Middle frontal gyrus (tissue), 1 donor: Measurements from ENCODE around the gene CCDC120.

Experiments used
- DNase-seq: peaks from one replicate; pipeline ENCODE4 v3.0.0-alpha.2; 2015; ENCODE audit warnings: low spot score; ENCODE audit errors: extremely low spot score

Gene CCDC120

GRCh38 chrX:49061916-49062315, 3.1 kb downstream of the CCDC120 start:
- no peak for DNase-seq

DNA sequence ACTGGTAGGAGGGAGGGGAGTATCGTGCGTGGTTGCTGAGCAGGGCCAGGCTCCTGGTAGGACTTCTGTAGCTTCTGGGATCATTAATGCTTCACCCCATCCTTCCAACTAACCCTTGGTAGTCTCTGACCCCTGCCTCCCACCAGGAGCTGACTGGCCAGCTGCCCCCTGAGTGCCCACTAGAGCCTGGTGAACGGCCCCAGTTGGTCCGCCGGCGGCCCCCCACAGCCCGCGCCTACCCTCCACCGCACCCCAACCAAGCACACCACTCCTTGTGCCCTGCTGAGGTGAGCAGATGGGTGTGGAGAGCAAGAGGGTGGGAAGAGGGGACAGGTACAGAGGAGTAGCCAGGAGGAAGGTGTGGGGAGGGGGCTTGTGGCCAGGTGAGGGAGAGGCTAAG, 4.9 kb downstream of the CCDC120 start:
- DNase-seq, result no peak

DNA sequence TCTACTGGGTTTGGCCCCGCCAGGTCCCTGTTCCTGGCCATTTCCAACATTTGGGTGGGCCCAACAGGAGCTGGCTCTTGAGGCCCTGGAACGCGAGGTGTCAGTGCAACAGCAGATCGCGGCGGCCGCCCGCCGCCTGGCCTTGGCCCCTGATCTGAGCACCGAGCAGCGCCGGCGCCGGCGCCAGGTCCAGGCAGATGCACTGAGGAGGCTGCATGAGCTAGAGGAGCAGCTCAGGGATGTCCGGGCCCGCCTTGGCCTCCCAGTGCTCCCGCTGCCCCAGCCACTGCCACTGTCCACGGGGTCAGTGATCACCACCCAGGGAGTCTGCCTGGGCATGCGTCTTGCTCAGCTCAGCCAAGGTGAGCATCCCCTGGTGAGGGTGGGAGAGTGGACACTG, 5.5 kb downstream of the CCDC120 start:
- DNase-seq, result no peak

DNA sequence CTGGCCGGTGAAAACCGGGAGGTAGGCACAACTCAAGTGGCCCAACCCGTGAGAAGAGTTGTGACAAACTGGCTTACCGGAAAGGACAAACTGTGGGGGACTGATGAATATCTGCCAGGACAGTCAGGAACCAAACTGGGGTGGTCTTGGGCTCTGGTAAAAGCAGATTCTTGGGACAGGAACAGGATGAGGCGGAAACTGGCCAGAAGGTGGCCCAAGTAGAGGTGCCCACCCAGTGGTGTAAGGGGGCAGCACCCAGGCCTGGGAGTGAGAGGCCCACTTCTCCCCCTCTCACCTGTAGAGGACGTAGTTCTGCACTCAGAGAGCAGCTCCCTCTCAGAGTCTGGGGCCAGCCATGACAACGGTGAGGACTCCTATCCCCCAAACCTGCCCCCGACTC, 5.9 kb downstream of the CCDC120 start:
- DNase-seq, result no peak

- DNase-seq, result no peak
Observed at GRCh38 chrX:49066278-49066677, 7.5 kb downstream of the CCDC120 start.

- DNase-seq, result no peak
Observed at GRCh38 chrX:49066690-49067089, 7.9 kb downstream of the CCDC120 start.

DNA sequence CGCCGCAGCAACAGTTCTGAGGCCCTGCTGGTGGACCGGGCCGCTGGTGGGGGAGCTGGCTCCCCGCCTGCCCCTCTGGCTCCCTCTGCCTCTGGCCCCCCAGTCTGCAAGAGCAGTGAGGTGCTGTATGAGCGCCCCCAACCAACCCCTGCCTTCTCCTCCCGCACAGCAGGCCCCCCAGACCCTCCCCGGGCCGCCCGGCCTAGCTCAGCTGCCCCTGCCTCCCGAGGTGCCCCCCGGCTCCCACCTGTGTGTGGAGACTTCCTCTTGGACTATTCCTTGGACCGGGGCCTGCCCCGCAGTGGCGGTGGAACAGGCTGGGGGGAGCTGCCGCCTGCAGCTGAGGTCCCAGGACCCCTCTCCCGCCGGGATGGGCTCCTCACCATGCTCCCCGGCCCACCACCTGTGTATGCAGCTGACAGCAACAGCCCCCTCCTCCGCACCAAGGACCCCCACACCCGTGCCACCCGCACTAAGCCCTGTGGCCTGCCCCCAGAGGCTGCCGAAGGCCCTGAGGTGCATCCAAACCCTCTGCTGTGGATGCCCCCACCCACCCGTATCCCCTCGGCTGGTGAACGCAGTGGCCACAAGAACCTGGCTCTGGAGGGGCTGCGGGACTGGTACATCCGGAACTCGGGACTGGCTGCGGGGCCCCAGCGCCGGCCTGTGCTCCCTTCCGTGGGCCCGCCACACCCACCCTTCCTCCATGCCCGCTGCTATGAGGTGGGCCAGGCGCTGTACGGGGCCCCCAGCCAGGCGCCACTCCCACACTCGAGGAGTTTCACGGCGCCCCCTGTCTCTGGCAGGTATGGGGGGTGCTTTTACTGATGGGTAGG, 8.7 kb downstream of the CCDC120 start:
- no peak for DNase-seq

GRCh38 chrX:49069038-49069437, 10.2 kb downstream of the CCDC120 start:
- no peak for DNase-seq

- DNase-seq, result no peak
Observed at GRCh38 chrX:49070988-49071387, 12.2 kb downstream of the CCDC120 start.

- DNase-seq, result peak; percentile 53
Observed at GRCh38 chrX:49071877-49072711, 13.3 kb downstream of the CCDC120 start.

GRCh38 chrX:49072712-49073095, 13.9 kb downstream of the CCDC120 start:
- no peak for DNase-seq

DNA sequence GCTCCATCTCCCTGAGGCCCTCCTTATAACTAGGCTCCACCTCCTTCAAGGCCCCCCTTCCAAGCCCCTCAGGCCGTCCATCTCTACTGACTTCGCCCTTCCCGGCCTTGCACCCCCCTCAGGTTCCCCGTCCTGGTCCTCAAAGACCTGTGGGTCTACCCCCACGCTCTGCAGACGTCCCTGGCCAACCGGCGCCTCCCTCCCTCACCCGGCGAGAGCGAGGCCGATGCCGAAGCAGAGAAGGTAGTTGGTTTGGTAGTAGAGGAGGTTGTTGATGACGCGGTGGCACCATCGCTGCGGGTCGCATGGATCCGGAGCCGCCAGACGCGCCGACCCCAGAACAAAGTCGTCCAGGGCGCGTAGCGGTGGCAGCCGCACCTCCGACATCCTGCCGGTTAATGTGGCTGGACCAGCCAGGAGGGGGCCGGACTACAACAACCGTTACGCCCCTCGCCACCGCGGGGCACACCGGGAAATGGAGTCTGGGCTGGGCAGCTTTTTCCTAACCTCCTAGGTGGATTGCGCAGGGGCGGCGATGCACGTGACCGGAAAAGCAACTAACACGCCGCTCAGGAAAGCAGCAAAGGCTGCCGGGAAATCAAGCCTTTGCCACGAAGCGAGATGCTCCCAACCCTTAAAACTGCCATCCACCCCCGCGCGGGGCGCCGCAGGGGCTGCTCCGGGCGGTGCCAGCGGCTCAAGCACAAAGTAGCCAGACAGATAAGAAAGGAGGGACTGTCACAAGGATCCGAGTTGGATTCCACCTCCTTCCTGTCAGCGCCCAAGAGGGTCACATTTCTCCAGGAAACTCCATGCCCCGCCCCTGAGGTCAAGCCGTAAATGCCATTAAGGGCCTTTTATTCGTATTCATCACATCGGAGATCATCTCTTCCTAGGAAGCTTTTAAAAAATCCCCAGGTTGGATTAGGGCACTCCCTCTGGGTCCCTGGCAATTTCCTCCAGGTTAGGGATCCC, 15.1 kb downstream of the CCDC120 start, which contains the start of gene PRAF2:
PRAF2 (minus strand) TSS at position 402 of the 975 bp plus-strand sequence; CDS start at position 387, 15 bp downstream.
- peak; percentile 86 for DNase-seq

GRCh38 chrX:49075347-49075746, 16.5 kb downstream of the CCDC120 start:
- no peak for DNase-seq

DNA sequence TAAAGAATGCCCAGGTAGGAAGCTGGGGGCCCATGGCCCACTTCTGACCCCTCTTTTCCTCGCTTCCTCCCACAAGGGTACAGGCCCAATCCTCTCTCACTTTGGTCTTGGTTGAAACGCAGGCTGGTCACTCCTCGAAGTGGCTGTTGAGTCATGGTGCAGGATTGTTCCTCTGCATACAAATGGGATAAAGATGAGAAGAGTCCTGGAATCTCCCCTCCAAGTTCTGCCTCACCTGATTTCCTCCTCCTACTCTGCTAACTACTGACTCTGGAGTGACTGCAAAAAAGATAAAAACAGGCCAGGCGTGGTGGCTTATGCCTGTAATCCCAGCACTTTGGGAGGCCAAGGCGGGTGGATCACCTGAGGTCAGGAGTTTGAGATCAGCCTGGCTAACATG, 19.1 kb downstream of the CCDC120 start:
- no peak for DNase-seq

- no peak for DNase-seq
Observed at GRCh38 chrX:49079489-49080428, 21.0 kb downstream of the CCDC120 start, which contains the start of gene WDR45. Gene WDR45, minus strand, starts transcription at chrX:49079887. Its CDS starts 1,792 bp downstream, at chrX:49078095.

DNA sequence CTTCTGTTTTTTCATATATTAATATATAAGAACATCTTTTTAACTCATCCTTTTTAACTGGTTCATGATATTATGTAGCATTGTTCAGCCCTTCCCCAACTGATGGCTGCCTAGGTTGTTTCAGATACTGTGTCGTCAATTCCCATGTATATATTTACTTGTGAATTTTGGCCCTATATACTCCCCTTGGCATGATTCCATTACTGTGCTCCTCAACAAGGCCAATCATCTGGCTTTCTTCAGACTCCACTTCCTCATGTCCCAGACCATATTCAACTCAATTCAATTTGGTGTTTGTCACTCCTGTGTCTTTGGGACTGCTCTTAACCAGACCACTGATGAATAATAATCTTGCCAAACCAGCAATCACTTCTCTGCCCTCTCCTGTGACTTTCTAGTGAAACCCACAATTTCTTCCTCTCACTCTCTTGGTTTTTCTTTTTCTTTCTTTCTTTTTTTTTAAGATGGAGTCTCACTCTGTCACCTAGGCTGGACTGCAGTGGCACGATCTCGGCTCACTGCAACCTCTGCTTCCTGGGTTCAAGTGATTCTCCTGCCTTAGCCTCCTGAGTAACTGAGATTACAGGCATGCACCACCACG, 23.6 kb downstream of the CCDC120 start:
- no peak for DNase-seq

DNA sequence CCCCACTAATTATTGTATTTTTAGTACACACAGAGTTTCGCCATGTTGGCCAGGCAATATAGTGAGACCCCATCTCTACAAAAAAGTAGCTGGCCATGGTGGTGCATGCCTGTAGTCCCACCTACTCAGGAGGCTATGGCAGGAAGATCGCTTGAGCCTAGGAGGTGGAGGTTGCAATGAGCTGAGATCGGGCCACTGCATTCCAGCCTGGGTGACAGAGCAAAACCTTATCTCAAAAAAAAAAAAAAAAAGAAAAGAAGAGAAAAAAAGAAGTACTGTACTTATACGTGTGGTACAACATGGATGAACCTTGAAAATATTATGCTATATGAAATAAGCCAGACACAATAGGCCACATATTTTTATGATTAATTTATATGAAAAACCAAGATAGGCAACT, 30.8 kb downstream of the CCDC120 start:
- no peak for DNase-seq

- DNase-seq, result no peak
Observed at GRCh38 chrX:49096419-49096818, 37.6 kb downstream of the CCDC120 start.
